Measurements from ENCODE around the gene PRUNE2.

PRUNE2 gene

DNA sequence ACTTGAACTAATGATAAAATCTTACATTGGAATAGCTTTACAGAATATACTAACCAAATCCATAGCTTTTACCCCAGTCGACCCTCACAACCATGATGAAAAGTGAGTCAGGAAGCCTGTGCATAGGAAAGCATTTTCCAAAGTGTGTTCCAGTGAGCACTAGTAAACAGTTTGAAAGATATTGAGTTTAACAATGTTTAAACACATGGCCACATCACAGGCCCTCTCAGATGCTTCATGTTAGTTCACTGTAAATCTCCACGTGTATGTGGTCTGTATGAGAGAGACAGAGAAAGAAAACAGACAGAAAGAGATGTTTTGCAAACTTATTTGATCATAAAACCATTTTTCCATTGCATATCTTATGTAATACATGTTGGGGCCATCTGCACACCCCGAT lies 27.0 kb downstream of the PRUNE2 start:
- no peak for DNase-seq (ENCODE audit: low read depth)
- in situ Hi-C loops (cut with HindIII; ENCODE audit: low sequenced_read_pairs) = no loop called here
- TF ChIP-seq, protein P1, sequence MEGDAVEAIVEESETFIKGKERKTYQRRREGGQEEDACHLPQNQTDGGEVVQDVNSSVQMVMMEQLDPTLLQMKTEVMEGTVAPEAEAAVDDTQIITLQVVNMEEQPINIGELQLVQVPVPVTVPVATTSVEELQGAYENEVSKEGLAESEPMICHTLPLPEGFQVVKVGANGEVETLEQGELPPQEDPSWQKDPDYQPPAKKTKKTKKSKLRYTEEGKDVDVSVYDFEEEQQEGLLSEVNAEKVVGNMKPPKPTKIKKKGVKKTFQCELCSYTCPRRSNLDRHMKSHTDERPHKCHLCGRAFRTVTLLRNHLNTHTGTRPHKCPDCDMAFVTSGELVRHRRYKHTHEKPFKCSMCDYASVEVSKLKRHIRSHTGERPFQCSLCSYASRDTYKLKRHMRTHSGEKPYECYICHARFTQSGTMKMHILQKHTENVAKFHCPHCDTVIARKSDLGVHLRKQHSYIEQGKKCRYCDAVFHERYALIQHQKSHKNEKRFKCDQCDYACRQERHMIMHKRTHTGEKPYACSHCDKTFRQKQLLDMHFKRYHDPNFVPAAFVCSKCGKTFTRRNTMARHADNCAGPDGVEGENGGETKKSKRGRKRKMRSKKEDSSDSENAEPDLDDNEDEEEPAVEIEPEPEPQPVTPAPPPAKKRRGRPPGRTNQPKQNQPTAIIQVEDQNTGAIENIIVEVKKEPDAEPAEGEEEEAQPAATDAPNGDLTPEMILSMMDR (IDR thresholded peaks at IDR 0.05; ENCODE audit: low read depth, low read length, missing control alignments) = no peak
- H3K4me3 ChIP-seq (ENCODE audit: low read depth, low read length) = no peak overlapping the region

DNA sequence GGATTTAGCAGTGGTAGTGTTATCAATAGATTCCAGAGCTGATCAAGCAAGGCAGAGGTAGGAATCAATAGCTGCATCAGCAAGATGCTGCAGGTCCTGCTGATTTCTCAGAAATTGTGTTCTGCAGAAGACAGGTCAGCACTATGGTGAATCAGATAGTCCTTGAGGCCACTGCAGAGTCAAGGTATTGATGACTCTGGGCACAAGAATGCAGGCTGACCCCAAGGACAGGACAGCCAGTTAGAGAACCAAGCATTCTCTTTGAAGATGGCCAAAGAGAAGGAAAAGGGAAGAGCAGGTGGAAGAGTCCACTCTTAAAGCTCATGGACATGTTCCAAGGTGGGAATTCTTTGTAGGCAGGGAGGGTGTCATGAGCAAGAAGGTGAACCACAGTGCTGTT lies 28.0 kb downstream of the PRUNE2 start:
- no peak overlapping the region for H3K4me3 ChIP-seq (ENCODE audit: low read depth, low read length)
- TF ChIP-seq, protein P1 (IDR thresholded peaks at IDR 0.05; ENCODE audit: low read depth, low read length, missing control alignments) = no peak
- in situ Hi-C loops (cut with HindIII; ENCODE audit: low sequenced_read_pairs) = no loop called here
- no peak for DNase-seq (ENCODE audit: low read depth)

DNA sequence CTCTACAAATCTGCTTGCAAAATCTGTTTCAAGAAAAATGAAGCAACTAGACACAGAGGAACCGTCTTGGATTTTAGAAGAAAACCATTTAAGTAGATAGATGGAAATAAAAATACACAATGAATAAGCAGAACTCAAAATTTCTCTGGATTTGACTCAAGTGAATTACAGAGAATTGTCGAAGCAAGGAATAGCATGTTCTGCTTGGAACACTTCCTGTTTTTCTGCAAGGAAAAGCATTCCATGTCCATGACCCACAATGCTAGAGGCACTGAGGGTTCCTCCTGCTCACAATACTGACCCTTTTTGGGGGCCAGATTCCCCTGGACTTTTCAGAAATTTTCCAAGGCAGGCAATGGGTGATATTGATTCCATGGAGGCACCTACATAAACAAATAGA lies 29.8 kb downstream of the PRUNE2 start:
- TF ChIP-seq, protein P1 (IDR thresholded peaks at IDR 0.05; ENCODE audit: low read depth, low read length, missing control alignments) = no peak
- DNase-seq (ENCODE audit: low read depth) = no peak
- H3K4me3 ChIP-seq (ENCODE audit: low read depth, low read length) = no peak overlapping the region
- in situ Hi-C loops (cut with HindIII; ENCODE audit: low sequenced_read_pairs) = no loop called here

DNA sequence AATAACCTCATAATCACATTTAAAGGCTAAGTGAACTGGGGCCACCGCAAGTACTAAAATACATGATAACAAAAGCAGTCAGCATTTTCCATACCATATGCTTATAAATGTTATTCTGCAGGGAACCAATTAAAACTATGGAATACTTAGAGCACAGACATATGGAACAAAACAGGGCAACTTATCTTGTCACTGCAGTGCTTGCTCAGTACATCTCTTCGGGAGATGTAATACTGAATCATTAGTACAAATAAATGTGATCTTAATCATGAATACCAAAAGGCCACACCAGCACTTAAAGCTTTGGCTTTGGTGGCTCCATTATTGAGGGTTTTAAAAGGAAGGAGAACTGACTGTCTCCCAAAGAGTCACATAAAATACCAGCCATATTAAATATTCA lies 32.1 kb downstream of the PRUNE2 start:
- DNase-seq (ENCODE audit: low read depth) = no peak
- in situ Hi-C loops (cut with HindIII; ENCODE audit: low sequenced_read_pairs) = no loop called here
- TF ChIP-seq, protein P1 (IDR thresholded peaks at IDR 0.05; ENCODE audit: low read depth, low read length, missing control alignments) = no peak
- H3K4me3 ChIP-seq (ENCODE audit: low read depth, low read length) = no peak overlapping the region

DNA sequence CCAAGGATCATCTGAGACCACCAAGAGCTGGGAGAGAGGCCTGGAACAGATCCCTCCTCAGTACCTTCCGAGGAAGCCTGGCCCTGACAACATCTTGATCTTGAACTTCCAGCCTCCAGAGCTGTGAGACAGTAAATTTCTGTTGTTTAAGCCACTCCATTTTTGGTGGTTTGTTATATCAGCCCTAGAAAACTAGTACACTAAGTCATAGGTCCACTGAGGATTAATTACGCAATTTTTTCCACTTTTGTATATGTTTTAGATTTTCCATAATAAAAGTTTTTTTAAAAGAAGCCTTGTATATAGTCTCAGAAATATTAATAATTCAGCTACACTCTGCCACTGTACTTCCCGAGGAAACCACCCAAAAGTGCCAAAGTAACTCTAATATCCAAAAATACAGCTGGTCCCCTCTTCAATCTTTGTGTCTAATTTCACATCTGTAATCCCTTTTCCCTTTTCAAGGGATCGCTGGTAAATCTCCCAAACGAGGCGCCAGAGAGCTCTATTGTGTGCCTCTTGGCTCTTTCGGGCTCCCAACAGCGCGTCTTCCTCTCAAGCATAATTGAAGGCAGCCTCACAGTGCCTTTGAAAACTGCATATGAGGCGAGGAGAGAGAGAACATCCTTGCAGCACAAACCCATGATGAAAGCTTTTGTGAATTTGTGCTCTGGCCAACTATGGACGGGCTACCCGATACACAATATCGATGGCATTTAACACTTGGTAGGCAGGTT lies 32.7 kb downstream of the PRUNE2 start:
- no peak overlapping the region for H3K4me3 ChIP-seq (ENCODE audit: low read depth, low read length)
- DNase-seq (ENCODE audit: low read depth) = peak; percentile 32
- TF ChIP-seq, protein P1 (IDR thresholded peaks at IDR 0.05; ENCODE audit: low read depth, low read length, missing control alignments) = peak; percentile 27
- in situ Hi-C loops (cut with HindIII; ENCODE audit: low sequenced_read_pairs) = no loop called here

DNA sequence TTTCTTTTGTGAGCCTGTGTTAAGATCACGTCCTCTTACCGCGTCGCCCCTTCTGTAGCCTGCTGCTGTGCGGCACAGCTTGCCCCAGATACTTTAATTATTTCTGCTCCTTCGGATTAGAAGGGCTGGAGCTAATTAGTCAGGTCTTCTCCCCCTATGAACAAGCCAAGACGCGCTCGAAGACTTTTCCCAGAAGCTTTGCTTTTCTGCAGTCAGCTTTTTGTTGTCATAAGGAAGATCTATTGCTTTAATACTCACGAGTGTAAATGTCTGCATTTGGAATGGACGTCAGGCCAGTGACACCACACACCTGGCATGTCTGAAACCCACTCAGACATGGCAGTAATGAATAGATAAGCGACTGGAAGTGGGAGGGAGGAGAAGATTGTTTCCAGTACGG lies 37.0 kb downstream of the PRUNE2 start:
- no peak overlapping the region for H3K4me3 ChIP-seq (ENCODE audit: low read depth, low read length)
- DNase-seq (ENCODE audit: low read depth) = no peak
- in situ Hi-C loops (cut with HindIII; ENCODE audit: low sequenced_read_pairs) = no loop called here
- TF ChIP-seq, protein P1 (IDR thresholded peaks at IDR 0.05; ENCODE audit: low read depth, low read length, missing control alignments) = no peak

All from astrocyte of the cerebellum (primary cell).